GM18498 (cell line): ENCODE data around the gene RTP3.

Source experiments
- ATAC-seq: cut with Tn5 transposase; IDR thresholded peaks from one replicate; pipeline ENCODE4 v1.9.1; 2021; ENCODE audit warnings: mild to moderate bottlenecking, moderate library complexity; ENCODE audit not compliant: unreplicated experiment

Gene RTP3

GRCh38 chr3:46468753-46469600 lies 28.8 kb upstream of the RTP3 start:
- no peak for ATAC-seq

- no peak for ATAC-seq
Observed at GRCh38 chr3:46469680-46470357, 28.0 kb upstream of the RTP3 start.

GRCh38 chr3:46470831-46471230 lies 26.9 kb upstream of the RTP3 start:
- no peak for ATAC-seq

DNA sequence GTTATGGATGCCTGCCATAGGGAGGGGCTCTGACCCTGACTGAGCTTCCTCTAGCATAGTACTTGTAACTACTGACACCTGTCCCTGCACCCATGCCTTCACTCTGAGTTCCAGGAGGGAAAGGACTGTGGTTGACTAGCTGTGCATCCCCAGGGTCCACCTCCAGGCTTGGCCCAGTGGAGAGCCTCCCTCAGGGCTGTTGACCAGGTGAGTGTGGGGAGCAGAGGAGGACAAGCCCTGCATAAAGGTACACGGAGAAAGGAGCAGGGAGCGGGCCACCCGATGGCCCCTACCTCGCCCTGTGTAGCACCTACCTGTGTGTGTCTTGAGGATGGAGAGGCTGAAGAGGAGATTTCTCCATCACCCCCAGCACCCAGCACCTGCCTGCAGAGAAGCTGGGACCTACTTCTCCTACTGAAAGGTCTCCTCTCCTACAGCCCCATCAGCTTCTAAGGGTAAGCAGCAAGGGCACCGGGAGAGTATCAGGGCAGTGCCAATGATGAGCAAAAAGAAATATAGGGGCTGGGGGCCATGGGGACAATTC lies 26.3 kb upstream of the RTP3 start:
- no peak for ATAC-seq

DNA sequence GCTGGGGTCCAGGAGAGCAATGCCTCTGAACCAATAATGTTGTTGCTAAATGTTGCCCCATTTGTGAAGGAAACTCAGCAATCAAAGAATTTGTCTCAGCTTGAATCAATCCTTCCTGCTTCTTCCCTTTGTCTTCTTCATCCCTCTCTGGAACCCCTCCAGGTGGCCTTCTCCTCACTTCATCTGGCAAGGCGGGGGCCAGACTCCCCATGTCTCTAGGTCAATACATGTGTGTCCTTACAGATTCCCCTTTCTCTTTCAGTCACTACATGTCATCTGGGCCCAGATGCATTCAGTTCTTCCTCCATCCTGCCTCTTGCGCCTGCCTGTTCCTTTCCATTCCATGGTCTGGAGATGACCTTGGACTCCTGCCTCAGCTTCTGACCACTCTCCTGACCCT lies 25.0 kb upstream of the RTP3 start:
- ATAC-seq = no peak

- ATAC-seq = no peak
Observed at GRCh38 chr3:46477145-46477544, 20.6 kb upstream of the RTP3 start.

DNA sequence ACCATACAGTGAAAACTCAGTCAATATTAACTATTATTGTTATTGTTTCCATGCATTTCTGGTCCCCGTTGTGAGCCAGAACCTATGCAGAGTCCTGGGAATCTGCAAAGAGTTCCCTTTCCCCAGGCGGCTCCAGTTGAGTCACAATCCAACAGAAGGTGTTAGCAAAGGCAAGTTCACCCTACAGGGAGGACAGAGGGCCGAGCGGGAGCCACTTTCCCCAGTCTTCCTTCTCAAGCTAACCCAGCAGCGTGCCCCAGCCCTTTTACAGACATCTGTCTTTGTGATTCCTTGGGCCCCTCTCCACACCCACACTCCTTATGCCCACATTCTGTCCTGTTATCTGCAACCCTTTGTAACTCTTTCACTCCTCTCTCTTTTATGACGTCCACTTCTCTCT lies 20.0 kb upstream of the RTP3 start:
- no peak for ATAC-seq

DNA sequence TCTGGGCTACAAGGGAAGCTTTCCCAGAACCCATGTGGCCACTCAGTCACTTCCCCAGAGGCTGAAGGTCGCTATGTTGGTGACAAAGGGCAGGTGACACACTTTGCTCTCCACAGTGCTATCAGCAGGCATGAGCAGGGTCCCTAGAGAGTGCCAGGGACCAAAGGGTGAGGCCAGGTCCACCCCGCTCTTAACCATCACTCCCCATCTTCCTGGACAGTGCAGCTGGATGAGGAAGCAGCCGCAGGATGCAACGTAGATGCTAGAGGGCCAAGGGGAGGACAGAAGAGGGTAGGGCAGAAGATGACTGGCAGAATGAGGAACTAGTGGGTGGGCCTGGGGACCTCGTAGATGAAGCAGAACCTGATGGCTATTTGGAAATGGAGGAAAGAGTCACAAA lies 19.4 kb upstream of the RTP3 start:
- ATAC-seq = no peak

DNA sequence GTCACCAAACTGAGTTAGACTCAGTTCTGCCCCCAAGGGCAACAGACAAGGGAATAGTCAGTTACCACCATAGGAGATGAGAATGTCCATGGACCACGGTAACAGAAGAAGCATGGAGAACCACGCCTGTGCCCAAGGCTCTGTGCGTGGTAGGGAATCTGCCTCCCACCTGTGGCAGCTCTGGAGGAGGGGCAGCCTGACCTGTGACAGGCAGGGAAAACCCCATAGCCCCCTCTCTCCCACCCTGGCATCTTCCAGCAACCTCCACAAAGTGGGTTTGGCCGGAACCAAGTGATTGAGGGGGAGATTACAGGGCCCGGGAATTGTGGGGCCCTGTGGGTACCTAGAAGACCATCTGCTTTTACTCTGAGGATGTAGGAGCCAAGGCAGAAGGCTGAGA lies 18.8 kb upstream of the RTP3 start:
- ATAC-seq = no peak

DNA sequence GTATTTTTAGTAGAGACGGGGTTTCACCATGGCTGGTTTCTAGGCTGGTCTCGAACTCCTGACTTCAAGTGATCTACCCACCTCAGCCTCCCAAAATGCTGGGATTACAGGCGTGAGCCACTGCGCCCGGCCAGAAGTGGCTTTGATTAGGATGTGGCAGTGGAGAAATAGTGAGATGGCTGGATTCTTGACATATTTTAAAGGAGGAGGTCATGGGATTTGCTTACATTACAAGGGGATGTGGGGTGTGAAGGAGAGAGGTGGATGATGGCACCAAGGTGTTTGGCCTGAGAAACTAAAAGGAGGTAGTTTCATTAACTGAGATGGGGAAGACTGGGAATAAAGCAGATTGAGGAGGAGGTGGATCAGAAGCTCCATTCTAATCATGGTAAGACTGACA lies 18.1 kb upstream of the RTP3 start:
- no peak for ATAC-seq

- no peak for ATAC-seq
Observed at GRCh38 chr3:46480491-46481195, 17.1 kb upstream of the RTP3 start.

DNA sequence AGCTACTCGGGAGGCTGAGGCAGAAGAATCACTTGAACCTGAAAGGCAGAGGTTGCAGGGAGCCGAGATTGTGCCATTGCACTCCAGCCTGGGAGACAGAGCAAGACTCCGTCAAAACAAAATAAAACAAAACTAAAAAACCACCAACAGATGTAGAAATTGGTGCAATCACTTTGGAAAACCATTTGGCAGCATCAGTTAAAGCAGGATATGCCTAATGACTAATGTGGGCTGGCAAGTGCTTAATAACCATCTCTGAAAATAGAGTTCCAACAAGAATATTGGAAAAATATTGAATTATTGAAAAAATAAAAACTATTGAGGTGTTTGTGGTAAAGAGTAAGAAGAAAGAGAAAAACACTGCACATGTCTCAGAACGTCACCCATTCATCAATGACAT lies 16.1 kb upstream of the RTP3 start:
- ATAC-seq = no peak

GRCh38 chr3:46482632-46483350 lies 15.0 kb upstream of the RTP3 start:
- ATAC-seq = no peak

DNA sequence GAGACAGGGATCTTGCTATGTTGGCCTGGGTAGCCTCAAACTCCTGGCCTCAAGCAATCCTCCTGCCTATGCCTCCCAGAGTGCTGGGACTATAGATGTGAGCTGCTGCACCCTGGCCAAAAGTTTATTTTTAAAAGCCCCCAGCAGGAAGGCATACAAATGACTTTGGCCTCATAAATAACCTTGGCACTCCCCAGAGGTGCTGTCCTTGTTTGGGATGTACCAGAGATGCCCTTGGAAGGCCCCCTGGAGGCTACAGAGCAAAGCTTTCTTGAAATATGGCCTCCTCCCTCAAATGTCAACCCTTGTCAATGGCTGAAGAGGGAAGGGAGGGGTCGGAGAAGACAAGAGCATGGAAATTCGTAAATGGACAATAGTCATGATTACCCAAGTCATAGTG lies 14.0 kb upstream of the RTP3 start:
- ATAC-seq = no peak

- no peak for ATAC-seq
Observed at GRCh38 chr3:46484388-46484787, 13.4 kb upstream of the RTP3 start.

- ATAC-seq = no peak
Observed at GRCh38 chr3:46484911-46485778, 12.6 kb upstream of the RTP3 start.

DNA sequence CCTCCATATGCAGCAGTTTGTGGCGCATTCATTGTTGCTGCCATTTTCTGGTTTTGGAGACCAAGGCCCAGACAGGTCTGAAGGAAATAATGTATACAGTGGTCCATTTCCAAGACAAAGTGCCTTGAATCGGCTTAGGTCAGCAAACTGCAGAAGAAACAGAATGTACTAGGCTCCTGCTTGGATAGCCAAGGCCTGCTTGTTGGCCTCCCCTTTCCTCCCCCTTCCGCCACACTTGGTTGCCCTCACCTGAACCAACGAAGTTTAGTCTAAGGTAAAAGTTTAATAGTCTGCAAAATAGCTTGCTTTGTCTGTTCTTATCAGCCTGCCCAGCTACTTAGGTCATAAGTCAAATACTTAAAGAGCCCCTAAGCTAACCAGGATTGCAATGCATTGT lies 12.0 kb upstream of the RTP3 start:
- ATAC-seq = no peak

- ATAC-seq = peak; percentile 87
Observed at GRCh38 chr3:46488735-46489361, 8.9 kb upstream of the RTP3 start.

DNA sequence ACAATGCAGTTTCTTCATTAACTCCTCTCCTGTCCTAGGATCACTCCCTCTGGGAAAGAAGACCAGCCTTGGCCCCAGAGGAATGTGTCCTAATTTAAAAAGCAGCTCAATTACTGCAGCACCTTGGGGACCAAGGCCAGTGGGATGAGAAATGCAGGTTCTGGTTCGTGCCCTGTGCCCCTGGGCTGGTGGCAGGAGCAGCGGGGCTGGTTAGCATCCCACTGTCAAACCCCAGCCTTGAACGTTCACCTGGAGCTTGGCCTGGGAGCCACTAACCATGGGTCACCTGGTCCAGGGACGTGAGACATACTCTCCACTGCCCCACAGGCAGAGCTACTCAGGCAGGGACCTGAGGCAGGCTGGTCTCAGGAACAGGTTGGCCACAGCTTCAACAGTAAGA lies 8.4 kb upstream of the RTP3 start:
- ATAC-seq = no peak

GRCh38 chr3:46489875-46490274 lies 7.9 kb upstream of the RTP3 start:
- no peak for ATAC-seq
